HuH-7 (cell line): Measurements from ENCODE around the gene RGS14.

Source experiments
- DNase-seq: peaks from one replicate; pipeline ENCODE4 v3.0.0; 2011; ENCODE audit warnings: low spot score

The RGS14 gene

DNA sequence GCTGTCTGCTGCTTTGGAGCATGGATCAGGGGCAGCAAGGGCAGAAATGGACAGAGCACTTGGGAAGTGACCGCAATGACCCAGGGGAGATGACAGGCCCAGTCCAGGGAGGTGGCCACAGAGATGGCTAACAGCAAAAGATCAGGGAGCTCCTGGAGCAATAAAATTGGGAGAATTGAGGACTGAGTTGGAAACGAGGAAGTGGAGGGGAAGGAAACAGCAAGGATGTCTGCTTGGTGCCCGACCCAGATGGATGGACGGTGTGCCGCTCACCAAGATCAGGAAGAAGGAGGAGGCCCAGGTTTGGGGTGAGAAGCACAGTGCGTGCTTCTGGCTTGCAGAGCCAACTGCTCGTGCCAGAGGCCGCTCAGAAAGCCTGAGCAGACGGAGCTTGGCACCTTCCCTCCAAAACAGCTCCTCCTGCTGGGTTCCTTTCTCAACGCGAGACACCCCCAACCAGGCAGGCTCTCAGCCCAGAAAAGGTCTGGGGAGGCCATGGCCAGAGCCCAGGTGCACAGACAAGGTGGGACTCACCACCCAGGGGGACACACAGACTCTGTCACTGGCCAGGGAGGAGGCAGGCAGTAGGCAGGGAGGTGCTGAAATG is 24.8 kb downstream of the RGS14 start:
- DNase-seq: peak; percentile 53

GRCh38 chr5:177383181-177383580 is 25.5 kb downstream of the RGS14 start:
- no peak for DNase-seq

DNA sequence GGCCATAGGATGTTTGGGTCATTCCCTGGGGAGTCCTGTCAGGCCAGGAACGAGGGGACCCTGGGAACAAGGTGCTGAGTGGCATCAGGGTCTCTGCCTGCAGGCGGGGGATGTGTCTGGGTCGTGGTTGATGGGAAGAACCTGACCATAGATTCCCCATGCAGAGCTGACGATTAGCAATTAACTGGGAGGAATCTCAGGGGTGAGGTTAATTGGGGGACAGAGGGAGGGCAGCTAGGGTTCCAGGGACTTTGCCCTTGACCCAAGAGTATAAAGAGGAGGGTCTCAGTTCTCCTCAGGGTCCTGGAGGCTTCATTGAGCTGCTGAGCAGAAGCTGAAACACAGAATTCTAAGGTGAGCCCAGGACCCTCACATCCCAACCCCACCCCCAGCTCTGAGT is 26.4 kb downstream of the RGS14 start, which contains the start of gene SLC34A1:
TSS of gene SLC34A1 (plus strand) at position 301 of the 400 bp plus-strand sequence. CDS start 1,308 bp downstream, outside the sequence.
- DNase-seq: no peak

GRCh38 chr5:177385720-177386119 is 28.0 kb downstream of the RGS14 start:
- DNase-seq: no peak

- DNase-seq: no peak
Observed at GRCh38 chr5:177386542-177386941, 28.8 kb downstream of the RGS14 start.

DNA sequence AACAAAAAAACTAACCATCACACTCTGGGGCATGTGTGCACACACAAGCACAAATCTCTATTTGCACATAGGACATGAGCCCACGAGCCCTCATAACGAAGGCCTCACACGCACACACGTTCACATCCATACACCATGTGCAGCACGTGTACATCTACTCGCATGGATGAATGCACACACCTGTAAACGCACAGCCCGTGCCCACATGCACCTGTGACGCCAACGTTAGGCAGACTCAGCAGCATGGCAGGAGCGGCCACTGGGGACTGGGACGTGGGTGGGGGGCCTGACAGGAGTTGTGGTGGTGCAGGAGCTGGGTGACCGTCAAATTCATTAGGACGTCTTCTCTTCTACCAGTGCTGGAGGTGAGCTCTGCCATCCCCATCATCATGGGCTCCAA is 29.7 kb downstream of the RGS14 start:
- DNase-seq: no peak

GRCh38 chr5:177388521-177389052 is 30.9 kb downstream of the RGS14 start:
- no peak for DNase-seq

GRCh38 chr5:177389241-177390169 is 31.8 kb downstream of the RGS14 start:
- no peak for DNase-seq

- DNase-seq: peak; percentile 99
Observed at GRCh38 chr5:177390363-177391300, 32.9 kb downstream of the RGS14 start.

GRCh38 chr5:177392765-177393164 is 35.0 kb downstream of the RGS14 start:
- DNase-seq: no peak

- DNase-seq: no peak
Observed at GRCh38 chr5:177393206-177393765, 35.6 kb downstream of the RGS14 start.

DNA sequence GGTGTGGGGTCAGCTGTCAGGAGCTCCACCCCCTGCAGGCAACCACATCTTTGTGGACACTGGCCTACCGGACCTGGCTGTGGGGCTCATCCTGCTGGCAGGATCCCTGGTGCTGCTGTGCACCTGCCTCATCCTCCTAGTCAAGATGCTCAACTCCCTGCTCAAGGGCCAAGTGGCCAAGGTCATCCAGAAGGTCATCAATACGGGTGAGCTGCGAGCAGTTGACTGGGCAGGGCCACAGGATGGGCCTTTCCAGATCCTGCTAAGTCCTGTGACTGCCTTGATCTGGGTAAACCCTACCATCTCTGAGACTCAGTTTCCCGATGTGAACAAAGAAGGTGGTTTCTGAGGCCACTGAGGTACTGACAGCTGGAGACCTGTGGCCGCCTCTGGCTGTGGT is 36.3 kb downstream of the RGS14 start:
- no peak for DNase-seq

GRCh38 chr5:177396078-177396477 is 38.4 kb downstream of the RGS14 start:
- DNase-seq: no peak

DNA sequence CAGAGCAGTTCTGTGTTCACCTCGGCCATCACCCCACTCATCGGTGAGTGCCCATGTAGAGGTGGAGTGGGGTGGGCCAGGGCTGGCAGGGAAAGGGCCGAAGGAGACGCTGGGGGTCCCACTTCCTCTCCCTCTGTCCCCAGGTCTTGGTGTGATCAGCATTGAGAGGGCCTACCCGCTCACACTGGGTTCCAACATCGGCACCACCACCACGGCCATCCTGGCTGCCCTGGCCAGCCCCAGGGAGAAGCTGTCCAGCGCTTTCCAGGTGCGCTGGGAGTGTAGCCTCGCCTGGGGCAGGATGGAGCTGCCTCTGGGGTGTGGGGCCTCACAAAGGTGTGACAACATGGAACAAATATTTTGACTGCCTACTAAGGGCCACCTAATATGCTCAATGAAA is 39.1 kb downstream of the RGS14 start:
- no peak for DNase-seq

- no peak for DNase-seq
Observed at GRCh38 chr5:177397875-177398390, 40.2 kb downstream of the RGS14 start.

DNA sequence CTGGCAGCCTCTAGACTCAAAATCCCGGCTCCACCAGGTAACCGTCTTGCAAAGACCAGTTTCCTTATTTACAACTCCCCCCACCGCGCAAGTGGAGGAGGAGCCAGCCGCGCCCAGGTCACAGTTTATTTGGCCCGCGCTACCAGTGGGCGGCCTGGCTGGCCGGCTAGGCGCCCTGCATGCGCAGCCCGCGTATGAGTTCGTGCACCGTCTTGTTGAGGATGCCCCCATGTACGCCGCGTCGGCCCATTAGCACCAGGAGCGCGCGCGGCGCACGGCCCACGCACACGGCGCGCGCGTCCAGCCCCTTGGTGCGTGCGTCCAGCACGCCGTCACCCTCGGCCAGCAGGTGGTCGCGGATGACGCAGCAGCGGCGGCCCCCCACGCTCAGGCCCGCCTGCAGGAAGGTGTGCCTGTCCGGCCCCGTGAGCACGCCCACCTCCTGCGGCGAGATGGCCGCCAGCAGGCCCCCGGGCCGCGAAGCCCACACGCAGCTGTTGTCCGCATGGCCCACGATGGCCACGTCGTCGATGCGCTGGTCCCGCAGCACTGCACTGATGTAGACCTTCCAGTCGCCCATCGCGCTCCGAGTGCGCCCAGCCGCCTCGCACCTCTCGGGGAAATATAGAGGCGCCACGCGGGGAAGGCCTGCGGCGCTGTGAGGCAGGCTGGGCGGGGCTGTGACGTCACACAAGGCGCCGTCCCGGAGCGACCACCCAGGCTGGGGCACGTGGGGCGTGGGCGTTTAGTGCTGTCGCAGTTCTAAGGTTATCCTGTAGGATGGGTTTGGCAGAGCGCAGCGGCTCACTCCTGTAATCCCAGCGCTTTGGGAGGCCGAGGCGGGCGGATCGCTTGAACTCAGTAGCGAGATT is 42.5 kb downstream of the RGS14 start, which contains the start of gene PFN3:
TSS of gene PFN3 (minus strand) at position 665 of the 872 bp plus-strand sequence. CDS start at position 580, 85 bp downstream.
- DNase-seq: no peak

GRCh38 chr5:177402271-177403043 is 44.7 kb downstream of the RGS14 start:
- no peak for DNase-seq

DNA sequence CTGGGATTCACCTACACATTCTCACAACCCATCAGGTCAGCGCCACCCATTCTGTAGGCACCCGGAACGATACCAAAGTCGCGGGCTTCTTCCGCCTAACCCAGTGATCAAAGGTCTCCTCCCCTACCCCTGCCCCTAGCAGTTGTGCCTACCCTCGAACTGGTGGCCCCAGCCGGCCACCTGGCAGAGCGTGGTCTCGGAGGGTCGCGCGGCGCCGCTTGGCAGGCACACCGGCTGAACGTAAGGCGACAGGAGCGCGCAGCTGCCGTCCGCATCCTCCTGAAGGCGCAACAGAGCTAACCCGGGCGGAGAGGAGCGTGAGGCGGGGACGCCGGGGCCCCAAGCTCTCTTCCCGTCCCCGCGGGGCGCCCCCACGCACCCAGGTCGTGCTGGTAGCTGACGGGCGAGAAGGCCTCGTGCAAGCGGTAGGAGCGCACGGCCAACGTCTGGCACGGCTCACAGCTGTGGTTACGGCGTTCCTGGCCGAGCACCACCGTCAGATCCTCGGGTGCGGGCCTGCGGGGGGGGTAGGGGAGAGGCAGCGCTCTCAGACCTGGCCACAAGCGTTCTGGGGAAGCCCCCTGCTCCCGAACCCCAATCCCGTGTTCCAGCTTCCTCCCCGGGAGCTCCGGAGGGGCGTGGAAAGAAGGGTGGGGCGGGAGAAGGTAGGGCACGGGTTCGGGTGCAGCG is 45.5 kb downstream of the RGS14 start:
- no peak for DNase-seq
